ENCODE results near the gene ATP12A.

ATP12A gene

DNA sequence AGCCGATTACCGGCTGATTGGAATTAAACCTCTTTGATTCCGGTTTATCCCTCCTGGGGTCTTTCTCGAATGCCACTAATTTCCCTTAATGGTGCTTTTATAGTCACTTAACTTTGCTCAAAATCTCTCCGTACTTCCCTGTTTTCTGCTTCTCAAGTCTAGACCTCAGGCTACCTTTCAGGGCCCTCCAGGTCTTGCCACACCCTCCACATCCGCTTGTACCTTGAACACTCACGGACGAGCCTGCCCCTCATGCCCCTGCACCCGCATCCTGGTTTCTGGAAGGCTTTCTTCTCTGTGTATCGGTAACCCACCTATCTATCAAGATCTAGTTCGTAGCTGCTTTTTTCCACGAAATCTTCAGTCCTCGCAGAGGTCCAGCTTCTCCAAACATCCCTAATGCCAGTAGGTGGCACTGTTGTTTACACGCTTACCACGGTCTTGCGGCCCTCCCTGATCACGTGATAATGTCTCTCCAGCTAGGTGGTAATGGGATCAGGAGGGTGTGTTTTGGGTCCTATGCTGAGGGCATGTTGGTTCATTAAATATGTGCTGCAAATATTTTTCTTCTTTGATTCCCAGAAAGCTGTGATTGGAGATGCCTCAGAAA, 13.8 kb downstream of the ATP12A start:
- no peak overlapping the region for H3K4me3 ChIP-seq (ENCODE audit: low read depth, low read length)
- TF ChIP-seq CTCF (IDR thresholded peaks at IDR 0.05; ENCODE audit: low read depth, low read length, missing control alignments) = peak; percentile 73
- DNase-seq (ENCODE audit: low read depth) = peak; percentile 29

GRCh38 chr13:24694907-24695306, 14.7 kb downstream of the ATP12A start:
- no peak for TF ChIP-seq CTCF (IDR thresholded peaks at IDR 0.05; ENCODE audit: low read depth, low read length, missing control alignments)
- DNase-seq (ENCODE audit: low read depth) = no peak
- H3K4me3 ChIP-seq (ENCODE audit: low read depth, low read length) = no peak overlapping the region

- no peak for TF ChIP-seq CTCF (IDR thresholded peaks at IDR 0.05; ENCODE audit: low read depth, low read length, missing control alignments)
- DNase-seq (ENCODE audit: low read depth) = no peak
- no peak overlapping the region for H3K4me3 ChIP-seq (ENCODE audit: low read depth, low read length)
These were observed 18.5 kb downstream of the ATP12A start for GRCh38 chr13:24698686-24699085.

DNA sequence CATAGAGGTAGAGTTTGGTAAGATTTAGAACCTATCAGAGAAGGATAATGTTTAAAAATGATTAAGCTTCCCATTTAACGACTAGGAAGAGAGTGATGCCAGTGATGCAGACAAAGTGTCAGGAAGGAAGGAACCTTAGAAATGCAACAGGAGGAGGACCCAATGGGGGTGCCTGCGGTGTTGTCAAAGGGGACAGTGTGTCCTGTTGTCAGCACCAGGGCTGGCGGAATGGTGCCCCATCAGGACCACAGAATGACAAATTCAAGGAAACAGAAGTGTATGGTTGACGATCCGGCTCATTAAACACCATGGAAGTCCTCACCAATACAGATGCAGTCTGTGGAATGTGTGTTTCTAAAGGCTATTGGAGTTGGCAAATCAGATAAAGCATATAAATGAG, 19.3 kb downstream of the ATP12A start:
- TF ChIP-seq CTCF (IDR thresholded peaks at IDR 0.05; ENCODE audit: low read depth, low read length, missing control alignments) = no peak
- no peak overlapping the region for H3K4me3 ChIP-seq (ENCODE audit: low read depth, low read length)
- no peak for DNase-seq (ENCODE audit: low read depth)

GRCh38 chr13:24700539-24700938, 20.3 kb downstream of the ATP12A start:
- no peak for DNase-seq (ENCODE audit: low read depth)
- TF ChIP-seq CTCF (IDR thresholded peaks at IDR 0.05; ENCODE audit: low read depth, low read length, missing control alignments) = no peak
- H3K4me3 ChIP-seq (ENCODE audit: low read depth, low read length) = no peak overlapping the region

DNA sequence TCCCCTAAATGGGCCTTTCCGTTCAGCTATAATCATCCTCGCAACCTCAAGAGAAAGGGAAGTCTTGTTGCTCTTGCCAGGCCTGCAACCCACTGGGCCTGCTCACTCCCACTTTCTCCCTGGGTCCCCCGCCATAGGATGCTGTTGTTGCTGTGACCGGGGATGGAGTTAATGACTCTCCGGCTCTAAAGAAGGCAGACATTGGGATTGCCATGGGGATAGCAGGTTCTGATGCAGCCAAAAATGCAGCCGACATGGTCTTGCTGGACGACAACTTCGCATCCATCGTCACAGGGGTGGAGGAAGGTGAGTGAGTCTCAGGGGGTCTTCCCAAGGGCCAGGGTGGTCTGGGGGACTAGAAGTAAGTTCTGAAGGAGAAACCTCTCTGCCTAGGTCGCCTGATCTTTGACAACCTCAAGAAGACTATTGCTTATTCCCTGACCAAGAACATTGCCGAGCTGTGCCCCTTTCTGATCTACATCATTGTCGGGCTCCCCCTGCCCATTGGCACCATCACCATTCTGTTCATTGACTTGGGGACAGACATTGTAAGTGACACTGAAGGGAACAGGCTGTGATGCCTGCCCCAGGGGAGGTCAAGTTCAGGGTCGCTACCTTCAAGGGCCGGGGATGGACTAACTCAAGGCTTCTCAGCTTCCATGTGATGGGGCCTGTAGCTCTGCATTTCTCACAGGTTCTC, 26.8 kb downstream of the ATP12A start:
- no peak for TF ChIP-seq CTCF (IDR thresholded peaks at IDR 0.05; ENCODE audit: low read depth, low read length, missing control alignments)
- H3K4me3 ChIP-seq (ENCODE audit: low read depth, low read length) = no peak overlapping the region
- DNase-seq (ENCODE audit: low read depth) = no peak
